Calu3 (cell line): ENCODE data around the gene RNF123. TPM values are rescaled to one million over a fixed set of nuclear protein-coding genes. Genes with fewer than 3 reads are reported as not detected.

Experiments used
- BruUV-seq: library from RNA; stranded (reverse); fragments of 400-500 nt; replicated peaks from 2 replicates; lab custom pipeline; 2021; lab: Mats Ljungman, UMichigan
- CTCF ChIA-PET: fragments of 300-600 bp; sonication (Branson Sonifier 250); formaldehyde crosslinking; loops from one replicate; lab custom pipeline; 2022; ENCODE audit warnings: antibody characterized with exemption; lab: Charles Lee
- DNase-seq: peaks from one replicate; pipeline ENCODE4 v3.0.0; 2022
- H3K27ac Mint-ChIP-seq: one replicate; pipeline ENCODE4 v1.8.0; 2022; ENCODE audit warnings: mixed read lengths; ENCODE audit not compliant: unreplicated experiment
- H3K27me3 Mint-ChIP-seq: one replicate; pipeline ENCODE4 v1.8.0; 2022; ENCODE audit warnings: mixed read lengths; ENCODE audit not compliant: unreplicated experiment
- H3K36me3 Mint-ChIP-seq: one replicate; pipeline ENCODE4 v1.8.0; 2022; ENCODE audit warnings: mild to moderate bottlenecking, moderate library complexity, mixed read lengths; ENCODE audit not compliant: insufficient read depth, unreplicated experiment
- H3K4me1 Mint-ChIP-seq: one replicate; pipeline ENCODE4 v1.8.0; 2022; ENCODE audit warnings: mild to moderate bottlenecking, low read depth, mixed read lengths; ENCODE audit not compliant: unreplicated experiment
- H3K4me3 Mint-ChIP-seq: one replicate; pipeline ENCODE4 v1.8.0; 2022; ENCODE audit warnings: mild to moderate bottlenecking, low read depth, moderate library complexity, mixed read lengths; ENCODE audit not compliant: unreplicated experiment
- H3K9me3 Mint-ChIP-seq: one replicate; pipeline ENCODE4 v1.8.0; 2022; ENCODE audit warnings: low read depth, mixed read lengths; ENCODE audit not compliant: unreplicated experiment
- intact Hi-C: fragments of 100-400 bp; cut with micrococcal nuclease; formaldehyde crosslinking; loops from one replicate; pipeline ENCODE4 v1.10.0; 2022; ENCODE audit not compliant: unreplicated experiment
- total RNA-seq: library from RNA; stranded (reverse); gene quantifications from 2 replicates; pipeline ENCODE4 v1.2.3, GENCODE V29; 2022
- TF ChIP-seq, protein P1 (sequence below): fragments of 200-600 bp; IDR thresholded peaks from one replicate; pipeline ENCODE4 v1.8.0; 2022; ENCODE audit warnings: antibody characterized with exemption; ENCODE audit not compliant: unreplicated experiment

Gene RNF123
- total RNA-seq, 1 experiment from 2014 or later, result 52.5 TPM

DNA sequence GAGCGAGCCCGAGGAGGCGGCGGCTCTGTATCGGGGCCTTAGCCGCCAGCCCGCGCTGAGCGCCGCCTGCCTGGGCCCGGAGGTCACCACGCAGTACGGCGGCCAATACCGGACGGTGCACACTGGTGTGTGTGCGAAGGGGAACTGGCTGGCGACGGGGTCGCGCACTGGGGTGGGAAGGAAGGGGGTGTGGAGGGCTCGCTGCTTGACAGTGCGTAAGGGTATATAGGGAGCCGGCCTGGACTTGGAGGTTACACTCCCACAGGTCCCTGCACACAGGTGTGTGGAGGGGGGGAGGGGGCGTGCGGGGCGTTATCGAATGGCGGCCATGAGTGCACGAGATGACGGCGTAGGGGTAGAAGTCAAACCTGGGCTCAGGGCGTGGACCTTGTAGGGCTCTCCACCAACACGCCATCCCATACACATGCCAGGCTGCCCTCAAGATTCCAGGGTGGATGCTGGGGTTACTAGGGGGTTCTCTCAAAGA is 14.8 kb upstream of the RNF123 start:
- peak overlapping the region; percentile 97 for H3K4me3 Mint-ChIP-seq
- CTCF ChIA-PET, result no interaction called here
- intact Hi-C loops, result loop anchor here (5.0 kb wide), 1 partner anchor 207 kb away; no protein-coding TSS in a partner anchor

DNA sequence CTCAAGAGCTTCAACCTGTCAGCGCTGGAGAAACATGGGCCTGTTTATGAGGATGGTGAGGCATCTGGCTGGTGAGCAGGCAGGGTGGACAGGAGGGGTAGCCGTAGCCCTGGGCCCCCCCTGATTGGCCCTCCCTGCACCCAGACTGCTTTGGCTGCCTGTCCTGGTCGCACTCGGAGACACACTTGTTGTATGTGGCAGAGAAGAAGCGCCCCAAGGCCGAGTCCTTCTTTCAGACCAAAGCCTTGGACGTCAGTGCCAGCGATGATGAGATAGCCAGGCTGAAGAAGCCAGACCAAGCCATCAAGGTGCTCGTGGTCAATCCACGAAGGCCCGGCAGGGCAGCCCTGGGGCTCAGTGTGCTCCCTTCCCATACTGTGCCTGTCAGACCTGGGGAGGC is 13.4 kb upstream of the RNF123 start:
- Mint-ChIP-seq H3K4me3 (no peak overlapping the region), H3K27me3 (no peaks in the 10 kb centered on the region), H3K36me3 (peaks cover 26% of the 10 kb centered on the region), H3K4me1 (peaks cover 27% of the 10 kb centered on the region), H3K27ac (no peak overlapping the region), H3K9me3 (no peaks in the 10 kb centered on the region)
- TF ChIP-seq, protein P1, sequence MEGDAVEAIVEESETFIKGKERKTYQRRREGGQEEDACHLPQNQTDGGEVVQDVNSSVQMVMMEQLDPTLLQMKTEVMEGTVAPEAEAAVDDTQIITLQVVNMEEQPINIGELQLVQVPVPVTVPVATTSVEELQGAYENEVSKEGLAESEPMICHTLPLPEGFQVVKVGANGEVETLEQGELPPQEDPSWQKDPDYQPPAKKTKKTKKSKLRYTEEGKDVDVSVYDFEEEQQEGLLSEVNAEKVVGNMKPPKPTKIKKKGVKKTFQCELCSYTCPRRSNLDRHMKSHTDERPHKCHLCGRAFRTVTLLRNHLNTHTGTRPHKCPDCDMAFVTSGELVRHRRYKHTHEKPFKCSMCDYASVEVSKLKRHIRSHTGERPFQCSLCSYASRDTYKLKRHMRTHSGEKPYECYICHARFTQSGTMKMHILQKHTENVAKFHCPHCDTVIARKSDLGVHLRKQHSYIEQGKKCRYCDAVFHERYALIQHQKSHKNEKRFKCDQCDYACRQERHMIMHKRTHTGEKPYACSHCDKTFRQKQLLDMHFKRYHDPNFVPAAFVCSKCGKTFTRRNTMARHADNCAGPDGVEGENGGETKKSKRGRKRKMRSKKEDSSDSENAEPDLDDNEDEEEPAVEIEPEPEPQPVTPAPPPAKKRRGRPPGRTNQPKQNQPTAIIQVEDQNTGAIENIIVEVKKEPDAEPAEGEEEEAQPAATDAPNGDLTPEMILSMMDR, result no peak
- CTCF ChIA-PET, result interaction anchor here (0.6 kb wide), 1 partner anchor 223 kb away, joined by 3 read pairs; no protein-coding TSS in a partner anchor
- intact Hi-C loops, result no loop called here
- BruUV-seq, result TSS peak; percentile 43
- no peak for DNase-seq

More for the DNA sequence above, 14.8 kb upstream of the RNF123 start:
- TF ChIP-seq, protein P1, result no peak
- BruUV-seq, result no TSS peak
- Mint-ChIP-seq H3K27me3 (no peaks in the 10 kb centered on the region), H3K27ac (no peak overlapping the region), H3K9me3 (no peaks in the 10 kb centered on the region), H3K4me1 (peaks cover 27% of the 10 kb centered on the region), H3K36me3 (peaks cover 26% of the 10 kb centered on the region)
- no peak for DNase-seq

DNA sequence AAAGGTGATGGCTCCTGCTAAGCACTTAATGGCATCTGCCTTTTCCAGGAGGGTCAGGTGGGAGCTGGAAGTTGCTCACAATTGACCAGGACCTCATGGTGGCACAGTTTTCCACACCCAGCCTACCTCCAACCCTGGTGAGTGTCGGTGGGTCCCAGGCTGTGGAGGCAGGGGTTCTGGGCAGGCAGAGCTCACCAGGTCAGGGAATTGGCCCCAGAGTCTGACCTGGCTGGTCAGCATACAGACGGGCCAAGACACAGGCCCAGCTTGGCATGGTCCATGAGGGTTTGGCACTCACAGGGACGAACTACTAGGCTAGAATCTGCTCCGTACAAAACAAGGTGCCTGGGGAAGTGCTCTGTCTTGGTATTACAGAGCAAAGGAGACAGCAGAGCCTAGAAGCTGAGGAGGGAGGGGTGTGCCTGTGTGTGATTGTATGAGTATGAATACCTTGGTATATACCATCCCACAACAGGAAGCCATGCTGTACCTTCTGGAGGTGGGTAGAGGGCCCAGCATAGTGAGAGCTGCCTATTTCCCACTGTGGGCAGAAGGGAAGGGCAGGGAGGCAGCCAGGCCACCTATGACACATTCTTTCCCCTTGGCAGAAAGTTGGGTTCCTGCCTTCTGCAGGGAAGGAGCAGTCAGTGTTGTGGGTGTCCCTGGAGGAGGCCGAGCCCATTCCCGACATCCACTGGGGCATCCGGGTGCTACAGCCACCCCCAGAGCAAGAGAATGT is 8.7 kb upstream of the RNF123 start:
- CTCF ChIA-PET, result no interaction called here
- Mint-ChIP-seq H3K36me3 (peaks cover 10% of the 10 kb centered on the region), H3K4me3 (no peak overlapping the region), H3K4me1 (peaks cover 3% of the 10 kb centered on the region), H3K9me3 (no peaks in the 10 kb centered on the region), H3K27ac (no peak overlapping the region), H3K27me3 (no peaks in the 10 kb centered on the region)
- intact Hi-C loops, result no loop called here
- DNase-seq, result no peak
- TF ChIP-seq, protein P1, result no peak
- no TSS peak for BruUV-seq

DNA sequence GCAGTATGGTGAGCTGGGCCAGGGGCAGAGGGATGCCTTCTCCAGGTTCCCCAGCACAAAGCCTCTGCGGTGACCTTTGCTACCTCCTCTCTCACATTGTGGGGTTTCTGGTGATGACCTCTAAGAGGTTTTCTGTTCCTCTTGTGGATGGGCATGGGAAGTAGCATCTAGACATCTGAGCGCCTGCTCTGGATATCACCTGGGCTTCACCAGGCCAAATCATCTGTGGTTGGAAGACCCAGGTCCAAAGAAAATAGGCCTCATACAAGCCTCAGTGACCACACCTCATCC is 8.2 kb upstream of the RNF123 start:
- intact Hi-C loops, result no loop called here
- Mint-ChIP-seq H3K4me1 (no peaks in the 10 kb centered on the region), H3K4me3 (no peak overlapping the region), H3K27ac (no peak overlapping the region), H3K27me3 (no peaks in the 10 kb centered on the region), H3K9me3 (no peaks in the 10 kb centered on the region), H3K36me3 (peaks cover 8% of the 10 kb centered on the region)
- CTCF ChIA-PET, result no interaction called here
- TF ChIP-seq, protein P1, result no peak
- no peak for DNase-seq
- no TSS peak for BruUV-seq
